ENCODE results near the gene ECD. TPM values are rescaled to one million over a fixed set of nuclear protein-coding genes. Genes with fewer than 3 reads are reported as not detected.

The ECD gene
- total RNA-seq: 32.3 and 34.1 TPM in 2 replicates
- long read RNA-seq, transcript ECD-201 (14 exons, 3,069 nt): major isoform, 205 of 240 reads
- long read RNA-seq, partial matches to known transcripts: 14 of 240 reads
- long read RNA-seq, other reads (novel, unspliced or antisense): 21 of 240 reads

GRCh38 chr10:73167783-73168464, at the start of gene ECD, which contains the start of gene FAM149B1:
Gene ECD, minus strand, starts transcription at chr10:73168008. Its CDS starts 4,071 bp downstream, at chr10:73163937.
Gene FAM149B1, plus strand, starts transcription at chr10:73168119. Its CDS starts 221 bp downstream, at chr10:73168340.
- peaks cover 31% of the 10 kb centered on the region for H3K4me1 Mint-ChIP-seq (ENCODE audit: unreplicated experiment)
- peak within 1 kb of the TSS; percentile 100 for H3K27ac Mint-ChIP-seq (ENCODE audit: unreplicated experiment)
- H3K4me3 Mint-ChIP-seq (ENCODE audit: unreplicated experiment): peak within 1 kb of the TSS; percentile 100
- DNase-seq (ENCODE audit: extremely low spot score, unreplicated experiment): peak; percentile 96
- no peaks in the 10 kb centered on the region for H3K27me3 Mint-ChIP-seq (ENCODE audit: unreplicated experiment)
- peak; percentile 13 for TF ChIP-seq CTCF (IDR thresholded peaks at IDR 0.05)
- peaks cover 4% of the 10 kb centered on the region for H3K9me3 Mint-ChIP-seq (ENCODE audit: unreplicated experiment)
- H3K36me3 Mint-ChIP-seq (ENCODE audit: unreplicated experiment): peaks cover 7% of the 10 kb centered on the region

- Mint-ChIP-seq H3K4me3 (ENCODE audit: unreplicated experiment) (no peak overlapping the region), H3K36me3 (ENCODE audit: unreplicated experiment) (peaks cover 45% of the 10 kb centered on the region), H3K9me3 (ENCODE audit: unreplicated experiment) (no peaks in the 10 kb centered on the region), H3K27ac (ENCODE audit: unreplicated experiment) (no peak overlapping the region), H3K4me1 (ENCODE audit: unreplicated experiment) (peaks cover 4% of the 10 kb centered on the region), H3K27me3 (ENCODE audit: unreplicated experiment) (no peaks in the 10 kb centered on the region)
- TF ChIP-seq CTCF (IDR thresholded peaks at IDR 0.05): no peak
- no peak for DNase-seq (ENCODE audit: extremely low spot score, unreplicated experiment)
Measured at GRCh38 chr10:73215749-73216148, 47.9 kb upstream of the ECD start.

GRCh38 chr10:73211106-73211811, 43.5 kb upstream of the ECD start:
- no peaks in the 10 kb centered on the region for H3K27me3 Mint-ChIP-seq (ENCODE audit: unreplicated experiment)
- no peak overlapping the region for H3K4me3 Mint-ChIP-seq (ENCODE audit: unreplicated experiment)
- no peak for DNase-seq (ENCODE audit: extremely low spot score, unreplicated experiment)
- H3K9me3 Mint-ChIP-seq (ENCODE audit: unreplicated experiment): no peaks in the 10 kb centered on the region
- H3K36me3 Mint-ChIP-seq (ENCODE audit: unreplicated experiment): peaks cover 32% of the 10 kb centered on the region
- H3K4me1 Mint-ChIP-seq (ENCODE audit: unreplicated experiment): peaks cover 11% of the 10 kb centered on the region
- H3K27ac Mint-ChIP-seq (ENCODE audit: unreplicated experiment): no peak overlapping the region
- TF ChIP-seq CTCF (IDR thresholded peaks at IDR 0.05): no peak

- Mint-ChIP-seq H3K9me3 (ENCODE audit: unreplicated experiment) (peaks cover 5% of the 10 kb centered on the region), H3K36me3 (ENCODE audit: unreplicated experiment) (peaks cover 26% of the 10 kb centered on the region), H3K4me1 (ENCODE audit: unreplicated experiment) (peaks cover 11% of the 10 kb centered on the region), H3K27ac (ENCODE audit: unreplicated experiment) (no peak overlapping the region), H3K4me3 (ENCODE audit: unreplicated experiment) (no peak overlapping the region), H3K27me3 (ENCODE audit: unreplicated experiment) (no peaks in the 10 kb centered on the region)
- no peak for TF ChIP-seq CTCF (IDR thresholded peaks at IDR 0.05)
- no peak for DNase-seq (ENCODE audit: extremely low spot score, unreplicated experiment)
Measured at GRCh38 chr10:73210395-73211105, 42.7 kb upstream of the ECD start.
